ENCODE data around the gene PPFIBP2.

Gene PPFIBP2

GRCh38 chr11:7605186-7605943 is 91.6 kb downstream of the PPFIBP2 start:
- H3K27me3 Mint-ChIP-seq, result no peaks in the 10 kb centered on the region
- no peaks in the 10 kb centered on the region for H3K4me1 Mint-ChIP-seq
- ATAC-seq (replicated peaks) (no peak), DNase-seq (no peak)
- H3K27ac Mint-ChIP-seq, result no peak overlapping the region
- no peak overlapping the region for H3K4me3 Mint-ChIP-seq
- H3K36me3 Mint-ChIP-seq, result peaks cover 11 to 20% of the 10 kb centered on the region in 2 donors
- H3K9me3 Mint-ChIP-seq, result no peaks in the 10 kb centered on the region

- ATAC-seq (replicated peaks), result no peak
- no peaks in the 10 kb centered on the region for H3K4me1 Mint-ChIP-seq
Measured at GRCh38 chr11:7606496-7606895, 92.7 kb downstream of the PPFIBP2 start.

DNA sequence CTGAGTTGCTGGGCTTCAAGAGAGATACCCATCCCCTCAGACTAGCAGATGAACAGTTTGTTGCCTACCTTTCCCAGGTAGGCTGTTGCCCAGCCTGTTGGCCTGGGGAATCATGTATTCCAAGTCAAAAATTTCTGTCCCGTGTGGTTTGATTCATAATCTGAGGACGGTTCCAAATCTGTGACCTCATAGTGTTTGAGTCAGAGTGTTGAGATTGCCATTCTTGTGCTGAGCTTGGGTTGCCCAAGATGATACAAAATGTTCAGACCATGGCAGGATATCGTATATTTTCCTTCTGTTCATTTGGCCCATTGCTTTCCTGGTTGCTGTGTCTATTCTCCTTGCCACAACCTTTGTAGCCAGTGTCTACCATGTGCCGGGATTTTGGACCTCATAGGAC is 95.2 kb downstream of the PPFIBP2 start:
- no peak overlapping the region for H3K27ac Mint-ChIP-seq

More at GRCh38 chr11:7606496-7606895, 92.7 kb downstream of the PPFIBP2 start:
- H3K36me3 Mint-ChIP-seq, result peaks cover 12 to 22% of the 10 kb centered on the region in 2 donors
- H3K27me3 Mint-ChIP-seq, result no peaks in the 10 kb centered on the region
- no peak overlapping the region for H3K27ac Mint-ChIP-seq
- H3K4me3 Mint-ChIP-seq, result no peak overlapping the region
- H3K9me3 Mint-ChIP-seq, result no peaks in the 10 kb centered on the region
- DNase-seq, result no peak

GRCh38 chr11:7609521-7609920 is 95.7 kb downstream of the PPFIBP2 start:
- Mint-ChIP-seq H3K27me3 (no peaks in the 10 kb centered on the region), H3K4me1 (peaks cover 0 to 3% of the 10 kb centered on the region in 2 donors), H3K27ac (no peak overlapping the region), H3K9me3 (no peaks in the 10 kb centered on the region), H3K36me3 (peaks cover 25 to 50% of the 10 kb centered on the region in 2 donors), H3K4me3 (no peak overlapping the region)
- no peak for DNase-seq
- ATAC-seq (replicated peaks), result no peak

More for the DNA sequence above, 95.2 kb downstream of the PPFIBP2 start:
- no peak for DNase-seq
- H3K4me3 Mint-ChIP-seq, result no peak overlapping the region
- no peaks in the 10 kb centered on the region for H3K9me3 Mint-ChIP-seq
- H3K4me1 Mint-ChIP-seq, result peaks cover 0 to 3% of the 10 kb centered on the region in 2 donors
- H3K27me3 Mint-ChIP-seq, result no peaks in the 10 kb centered on the region
- H3K36me3 Mint-ChIP-seq, result peaks cover 21 to 45% of the 10 kb centered on the region in 2 donors
- no peak for ATAC-seq (replicated peaks)

DNA sequence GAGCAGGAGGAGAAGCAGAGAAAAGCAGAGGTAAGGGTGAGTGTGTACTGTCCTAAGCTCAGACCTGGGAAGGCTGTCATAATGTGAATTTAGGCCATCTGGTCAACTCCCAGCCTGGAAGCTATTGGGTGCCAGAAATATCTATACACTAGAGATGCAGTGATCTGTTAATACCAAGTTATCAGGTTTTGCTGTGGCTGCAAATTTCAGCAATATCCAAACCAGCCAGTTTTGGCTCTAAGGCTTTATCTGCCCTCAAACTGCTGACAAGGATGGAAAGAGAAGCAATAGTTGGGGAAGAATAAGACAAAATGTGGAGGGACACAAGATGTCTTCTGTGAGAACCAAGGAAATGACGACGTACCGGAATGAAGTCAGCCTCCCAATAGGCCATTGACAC is 96.6 kb downstream of the PPFIBP2 start:
- Mint-ChIP-seq H3K27ac (no peak overlapping the region), H3K9me3 (no peaks in the 10 kb centered on the region), H3K4me1 (peaks cover 0 to 3% of the 10 kb centered on the region in 2 donors), H3K4me3 (no peak overlapping the region), H3K27me3 (no peaks in the 10 kb centered on the region), H3K36me3 (peaks cover 28 to 56% of the 10 kb centered on the region in 2 donors)
- DNase-seq, result no peak
- no peak for ATAC-seq (replicated peaks)

DNA sequence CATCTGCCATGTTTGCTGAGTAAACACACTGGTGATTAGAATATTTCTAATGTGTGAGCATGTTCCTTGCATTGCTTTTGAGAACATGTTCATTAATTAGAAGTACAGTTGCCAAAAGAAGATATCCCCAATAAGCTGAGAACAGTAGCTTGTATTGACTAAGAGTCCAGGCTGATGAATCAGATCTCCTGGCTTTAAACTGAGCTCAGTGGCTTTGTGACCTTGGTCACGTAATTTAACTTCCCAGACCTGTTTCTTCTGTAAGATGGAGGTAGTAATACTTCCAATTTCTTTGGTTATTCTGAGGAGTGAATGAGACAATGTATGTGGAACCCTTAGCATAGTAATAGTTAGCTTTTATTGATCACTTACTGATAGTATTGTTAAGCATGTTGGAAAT is 97.6 kb downstream of the PPFIBP2 start:
- no peak for DNase-seq
- no peak overlapping the region for H3K4me3 Mint-ChIP-seq

GRCh38 chr11:7612056-7612660 is 98.4 kb downstream of the PPFIBP2 start:
- no peak for DNase-seq
- no peaks in the 10 kb centered on the region for H3K27me3 Mint-ChIP-seq
- ATAC-seq (replicated peaks), result no peak
- peaks cover 43 to 72% of the 10 kb centered on the region in 2 donors for H3K36me3 Mint-ChIP-seq
- H3K4me3 Mint-ChIP-seq, result no peak overlapping the region
- H3K4me1 Mint-ChIP-seq, result peaks cover 0 to 3% of the 10 kb centered on the region in 2 donors
- H3K9me3 Mint-ChIP-seq, result no peaks in the 10 kb centered on the region
- H3K27ac Mint-ChIP-seq, result no peak overlapping the region

More for the DNA sequence above, 97.6 kb downstream of the PPFIBP2 start:
- Mint-ChIP-seq H3K27ac (no peak overlapping the region), H3K36me3 (peaks cover 36 to 65% of the 10 kb centered on the region in 2 donors), H3K9me3 (no peaks in the 10 kb centered on the region), H3K27me3 (no peaks in the 10 kb centered on the region), H3K4me1 (peaks cover 0 to 3% of the 10 kb centered on the region in 2 donors)
- no peak for ATAC-seq (replicated peaks)

GRCh38 chr11:7612661-7613393 is 99.0 kb downstream of the PPFIBP2 start:
- H3K9me3 Mint-ChIP-seq, result no peaks in the 10 kb centered on the region
- DNase-seq (no peak), ATAC-seq (replicated peaks) (no peak)
- no peak overlapping the region for H3K4me3 Mint-ChIP-seq
- H3K36me3 Mint-ChIP-seq, result peaks cover 43 to 72% of the 10 kb centered on the region in 2 donors
- H3K27me3 Mint-ChIP-seq, result no peaks in the 10 kb centered on the region
- H3K4me1 Mint-ChIP-seq, result peaks cover 0 to 3% of the 10 kb centered on the region in 2 donors
- no peak overlapping the region for H3K27ac Mint-ChIP-seq

DNA sequence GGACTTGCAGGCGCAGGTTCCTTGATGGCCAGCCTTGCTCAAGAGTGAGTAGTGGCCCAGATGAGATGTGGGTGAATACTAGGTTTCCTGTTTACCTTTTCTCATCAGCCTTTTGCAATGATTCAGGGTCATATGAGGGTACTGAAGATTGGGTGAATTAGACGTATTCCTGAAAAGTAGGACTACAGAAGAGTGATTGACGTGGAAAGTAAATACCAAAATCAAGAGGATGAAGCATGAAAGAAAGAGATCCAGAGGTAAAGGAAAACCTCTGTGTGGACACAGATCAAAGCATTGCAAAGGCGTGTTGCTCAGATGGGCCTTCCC is 99.6 kb downstream of the PPFIBP2 start:
- no peak for DNase-seq
- H3K9me3 Mint-ChIP-seq, result no peaks in the 10 kb centered on the region
- H3K27me3 Mint-ChIP-seq, result no peaks in the 10 kb centered on the region
- ATAC-seq (replicated peaks), result no peak
- no peak overlapping the region for H3K27ac Mint-ChIP-seq
- H3K4me3 Mint-ChIP-seq, result no peak overlapping the region
- peaks cover 46 to 76% of the 10 kb centered on the region in 2 donors for H3K36me3 Mint-ChIP-seq
- H3K4me1 Mint-ChIP-seq, result peaks cover 0 to 3% of the 10 kb centered on the region in 2 donors

- Mint-ChIP-seq H3K27ac (no peak overlapping the region), H3K27me3 (no peaks in the 10 kb centered on the region), H3K9me3 (no peaks in the 10 kb centered on the region), H3K4me1 (peaks cover 0 to 3% of the 10 kb centered on the region in 2 donors), H3K4me3 (no peak overlapping the region), H3K36me3 (peaks cover 46 to 78% of the 10 kb centered on the region in 2 donors)
- DNase-seq (no peak), ATAC-seq (replicated peaks) (no peak)
Measured at GRCh38 chr11:7614656-7615055, 100.9 kb downstream of the PPFIBP2 start.

DNA sequence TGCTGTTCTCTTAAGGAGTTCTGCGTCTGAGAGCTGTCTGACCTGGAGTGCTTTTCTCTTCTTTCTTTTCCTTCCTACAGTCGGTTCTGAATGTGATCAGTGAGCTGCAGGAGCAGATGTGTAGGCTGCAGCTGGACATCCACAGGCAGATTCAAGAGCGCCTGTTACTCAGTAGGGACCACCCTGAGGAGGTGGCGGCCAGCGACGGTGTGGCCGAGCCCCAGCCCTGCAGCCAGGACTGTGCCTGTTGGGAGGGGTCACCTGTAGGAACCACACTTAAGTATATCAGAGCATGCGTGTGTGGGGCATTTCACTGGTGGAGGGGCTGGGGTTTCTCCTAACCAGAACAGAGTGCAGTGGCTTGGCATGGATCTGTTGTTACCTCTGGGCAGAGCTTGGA is 103.2 kb downstream of the PPFIBP2 start:
- Mint-ChIP-seq H3K9me3 (no peaks in the 10 kb centered on the region), H3K4me3 (no peak overlapping the region), H3K27me3 (no peaks in the 10 kb centered on the region), H3K27ac (no peak overlapping the region), H3K4me1 (peaks cover 0 to 3% of the 10 kb centered on the region in 2 donors), H3K36me3 (peaks cover 40 to 71% of the 10 kb centered on the region in 2 donors)
- ATAC-seq (replicated peaks), result no peak
- no peak for DNase-seq

GRCh38 chr11:7619322-7619721 is 105.5 kb downstream of the PPFIBP2 start:
- H3K4me3 Mint-ChIP-seq, result no peak overlapping the region
- no peaks in the 10 kb centered on the region for H3K27me3 Mint-ChIP-seq
- peaks cover 47 to 66% of the 10 kb centered on the region in 2 donors for H3K36me3 Mint-ChIP-seq
- DNase-seq (no peak), ATAC-seq (replicated peaks) (no peak)
- H3K4me1 Mint-ChIP-seq, result no peaks in the 10 kb centered on the region
- no peaks in the 10 kb centered on the region for H3K9me3 Mint-ChIP-seq
- no peak overlapping the region for H3K27ac Mint-ChIP-seq

GRCh38 chr11:7621090-7621489 is 107.3 kb downstream of the PPFIBP2 start:
- H3K27ac Mint-ChIP-seq, result no peak overlapping the region
- H3K4me1 Mint-ChIP-seq, result no peaks in the 10 kb centered on the region
- H3K4me3 Mint-ChIP-seq, result no peak overlapping the region
- no peaks in the 10 kb centered on the region for H3K27me3 Mint-ChIP-seq
- no peaks in the 10 kb centered on the region for H3K9me3 Mint-ChIP-seq
- ATAC-seq (replicated peaks) (no peak), DNase-seq (no peak)
- H3K36me3 Mint-ChIP-seq, result peaks cover 52 to 67% of the 10 kb centered on the region in 2 donors

- H3K4me3 Mint-ChIP-seq, result no peak overlapping the region
- DNase-seq (no peak), ATAC-seq (replicated peaks) (no peak)
- no peaks in the 10 kb centered on the region for H3K4me1 Mint-ChIP-seq
- H3K27ac Mint-ChIP-seq, result no peak overlapping the region
- no peaks in the 10 kb centered on the region for H3K9me3 Mint-ChIP-seq
- no peaks in the 10 kb centered on the region for H3K27me3 Mint-ChIP-seq
- H3K36me3 Mint-ChIP-seq, result peaks cover 47 to 67% of the 10 kb centered on the region in 2 donors
Measured at GRCh38 chr11:7621554-7621953, 107.8 kb downstream of the PPFIBP2 start.
